Measurements from ENCODE around the gene WDR72. TPM values are rescaled to one million over a fixed set of nuclear protein-coding genes. Genes with fewer than 3 reads are reported as not detected.

WDR72 gene
- polyA plus RNA-seq, 1 of the 3 experiments (the other 2 are of a cell fraction) = 0.02 TPM

GRCh38 chr15:53739651-53740050 is 19.8 kb downstream of the WDR72 start:
- Histone ChIP-seq H2AFZ (ENCODE audit: low read depth) (no peak overlapping the region), H3K4me2 (no peak overlapping the region), H4K20me1 (ENCODE audit: insufficient read depth) (no peaks in the 10 kb centered on the region), H3K79me2 (ENCODE audit: insufficient read depth) (no peaks in the 10 kb centered on the region), H3K36me3 (replicated peaks in 1 of 2; ENCODE audit: control insufficient read depth in 1 of 2, insufficient read depth in 2 of 2, low read length in 1 of 2) (no peaks in the 10 kb centered on the region), H3K27me3 (ENCODE audit: insufficient read depth) (peaks cover 4% of the 10 kb centered on the region; the same call in 1 of the 2 replicates), H3K4me1 (ENCODE audit: control insufficient read depth in 1 of 2, insufficient read depth in 2 of 2, low read depth in 1 of 2, low read length in 1 of 2) (no peaks in the 10 kb centered on the region), H3K27ac (ENCODE audit: low read depth in 2 of 2, low read length in 1 of 2) (no peak overlapping the region), H3K9me3 (no peaks in the 10 kb centered on the region), H3F3A (replicated peaks; ENCODE audit: insufficient read depth) (no peaks in the 10 kb centered on the region), H3K4me3 (ENCODE audit: low read depth in 2 of 2, low read length in 1 of 2) (no peak overlapping the region), H3K9me2 (no peaks in the 10 kb centered on the region), H3K9ac (no peak overlapping the region)
- TF ChIP-seq TEAD4 (IDR thresholded peaks at IDR 0.05; ENCODE audit: borderline replicate concordance, insufficient read depth) = no peak
- no peak for TF ChIP-seq EZH2phosphoT487 (IDR thresholded peaks at IDR 0.05; ENCODE audit: borderline replicate concordance, low read depth)
- TF ChIP-seq CHD2 (IDR thresholded peaks at IDR 0.05; ENCODE audit: low read length, partially characterized antibody) = no peak
- TF ChIP-seq YY1 (IDR thresholded peaks at IDR 0.05; ENCODE audit: low read depth) = no peak
- ChIA-PET POLR2A (no interaction called here), CTCF (no interaction called here)
- WGBS (ENCODE audit: low lambda C conversion rate) = 7% methylated on average over 4 of the region's 4 CpGs
- DNase-seq = no peak

GRCh38 chr15:53739187-53739586 is 20.3 kb downstream of the WDR72 start:
- no peaks in the 10 kb centered on the region for H3K9me2 ChIP-seq
- POLR2A ChIA-PET = no interaction called here
- H3K4me1 ChIP-seq (ENCODE audit: control insufficient read depth in 1 of 2, insufficient read depth in 2 of 2, low read depth in 1 of 2, low read length in 1 of 2) = no peaks in the 10 kb centered on the region
- no peak overlapping the region for H3K4me3 ChIP-seq (ENCODE audit: low read depth in 2 of 2, low read length in 1 of 2)
- H3K9ac ChIP-seq = no peak overlapping the region
- no peak overlapping the region for H3K27ac ChIP-seq (ENCODE audit: low read depth in 2 of 2, low read length in 1 of 2)
- H3K27me3 ChIP-seq (ENCODE audit: insufficient read depth) = peaks cover 4% of the 10 kb centered on the region; the same call in 1 of the 2 replicates
- no peaks in the 10 kb centered on the region for H3K36me3 ChIP-seq (replicated peaks in 1 of 2; ENCODE audit: control insufficient read depth in 1 of 2, insufficient read depth in 2 of 2, low read length in 1 of 2)
- H3K9me3 ChIP-seq = no peaks in the 10 kb centered on the region
- CTCF ChIA-PET = no interaction called here
- no peak overlapping the region for H3K4me2 ChIP-seq
- no peak for DNase-seq
- H4K20me1 ChIP-seq (ENCODE audit: insufficient read depth) = no peaks in the 10 kb centered on the region
- H3K79me2 ChIP-seq (ENCODE audit: insufficient read depth) = no peaks in the 10 kb centered on the region
- TF ChIP-seq PBX3 (IDR thresholded peaks at IDR 0.05) (no peak), RFX5 (IDR thresholded peaks at IDR 0.05; ENCODE audit: low read length) (no peak), RAD21 (IDR thresholded peaks at IDR 0.05; ENCODE audit: low read length) (no peak), MXI1 (IDR thresholded peaks at IDR 0.05; ENCODE audit: low read depth, low read length) (no peak), IRF3 (IDR thresholded peaks at IDR 0.05; ENCODE audit: low read depth, low read length) (no peak), RCOR1 (IDR thresholded peaks at IDR 0.05; ENCODE audit: low read length) (no peak), RXRA (IDR thresholded peaks at IDR 0.05; ENCODE audit: borderline replicate concordance, low read depth) (no peak), JUND (IDR thresholded peaks at IDR 0.05) (no peak), FOXM1 (IDR thresholded peaks at IDR 0.05; ENCODE audit: low read depth) (no peak), TCF12 (IDR thresholded peaks at IDR 0.05) (no peak), FOSL2 (IDR thresholded peaks at IDR 0.05; ENCODE audit: borderline replicate concordance, low read depth) (no peak)
- 25% methylated on average over 4 of the region's 4 CpGs for whole genome bisulfite sequencing (ENCODE audit: low lambda C conversion rate)
- H3F3A ChIP-seq (replicated peaks; ENCODE audit: insufficient read depth) = no peaks in the 10 kb centered on the region
- no peak overlapping the region for H2AFZ ChIP-seq (ENCODE audit: low read depth)
